Sigmoid colon (tissue), 7 donors: ENCODE data around the gene ZYX. TPM values are rescaled to one million over a fixed set of nuclear protein-coding genes. Genes with fewer than 3 reads are reported as not detected.

Experiments used
- DNase-seq: peaks from one replicate; pipeline ENCODE4 v3.0.0-alpha.2; 2019
- H3K27ac ChIP-seq, 4 donors: fragments of 200-600 bp; sonication (generic); one replicate each; pipeline ENCODE4 v1.5.1; 2016 to 2019; ENCODE audit warnings: mild to moderate bottlenecking in 1 of 4
- H3K27me3 ChIP-seq, 3 donors: fragments of 200-600 bp; sonication (generic); one replicate each; pipeline ENCODE4 v1.5.1; 2019; ENCODE audit warnings: mild to moderate bottlenecking in 1 of 3
- H3K36me3 ChIP-seq, 4 donors: fragments of 200-600 bp; sonication (generic); one replicate each; pipeline ENCODE4 v1.5.1; 2016 to 2019
- H3K4me1 ChIP-seq, 4 donors: fragments of 200-600 bp; sonication (generic); one replicate each; pipeline ENCODE4 v1.5.1; 2017 to 2019
- H3K4me3 ChIP-seq, 4 donors: fragments of 200-600 bp; sonication (generic); one replicate each; pipeline ENCODE4 v1.5.1; 2017 to 2019; ENCODE audit warnings: mild to moderate bottlenecking in 2 of 4, moderate library complexity in 1 of 4
- H3K9me3 ChIP-seq, 4 donors: fragments of 200-600 bp in 3 of 4; sonication (generic) in 3 of 4; one replicate each; pipeline versions ENCODE4 v1.5.1 to v1.6.1; 2013 to 2019
- EP300 ChIP-seq, 4 donors: sonication (generic); formaldehyde crosslinking; IDR thresholded peaks; one replicate each; pipeline ENCODE4 v1.6.1; 2017; ENCODE audit warnings: antibody characterized with exemption in 4 of 4
- POLR2A ChIP-seq, 2 donors: fragments of 450-650 bp; IDR thresholded peaks; one replicate each; pipeline ENCODE4 v1.6.1; 2016; ENCODE audit warnings: antibody characterized with exemption in 2 of 2, mild to moderate bottlenecking in 2 of 2, moderate library complexity in 2 of 2
- POLR2AphosphoS5 ChIP-seq, 4 donors: sonication (generic); formaldehyde crosslinking; IDR thresholded peaks; one replicate each; pipeline ENCODE4 v1.6.1; 2017; ENCODE audit warnings: antibody characterized with exemption in 4 of 4
- WGBS, 2 donors: extraction: QIAGEN DNeasy Blood & Tissue Kit; methylation state at CpG; one replicate each; pipeline ENCODE4 v1.1.7; 2013; 5-methylcytosine and 5-hydroxymethylcytosine counted together
- intact Hi-C: fragments of 100-400 bp; cut with DNase I; formaldehyde crosslinking; loops from one replicate; pipeline ENCODE4 v1.15.1; 2023
- polyA plus RNA-seq, 3 donors: library from polyadenylated mRNA; stranded (reverse); fragments of 200-250 nt; gene quantifications; one replicate each; pipeline ENCODE4 v1.2.3, GENCODE V29; 2013
- total RNA-seq, 4 donors: library from RNA; depleted of rRNA; stranded (reverse); fragments of >200 nt; gene quantifications; one replicate each; pipeline ENCODE4 v1.1.0, GENCODE V29; 2016
- TF ChIP-seq, protein P1 (sequence below), 4 experiments: fragments of 450-650 bp in 3 of 4; fragments of 200-600 bp in 1 of 4; IDR thresholded peaks; one replicate each; pipeline ENCODE4 v1.5.1; 2016 to 2019; ENCODE audit warnings: antibody characterized with exemption in 4 of 4, mild to moderate bottlenecking in 3 of 4, moderate library complexity in 2 of 4
- donor health status: healthy with polysubstance abuse.
- donor health status: Bipolar disorder and iron deficiency.
- donor health status: healthy.

ZYX gene
- total and polyA plus RNA-seq, 7 donors = 34.4 to 218 (median 82.4) TPM

- Histone ChIP-seq H3K9me3 (no peaks in the 10 kb centered on the region), H3K27me3 (no peaks in the 10 kb centered on the region), H3K36me3 (peaks cover 0 to 4% (median 0%) of the 10 kb centered on the region in 4 donors), H3K4me3 (no peak overlapping the region), H3K27ac (no peak overlapping the region), H3K4me1 (no peaks in the 10 kb centered on the region)
- intact Hi-C loops = no loop called here
- DNase-seq = no peak
- WGBS, 2 donors = 93 to 95% methylated on average over 9 of the region's 9 CpGs
- TF ChIP-seq POLR2AphosphoS5 (IDR thresholded peaks at IDR 0.05) = no peak
- TF ChIP-seq, protein P1, sequence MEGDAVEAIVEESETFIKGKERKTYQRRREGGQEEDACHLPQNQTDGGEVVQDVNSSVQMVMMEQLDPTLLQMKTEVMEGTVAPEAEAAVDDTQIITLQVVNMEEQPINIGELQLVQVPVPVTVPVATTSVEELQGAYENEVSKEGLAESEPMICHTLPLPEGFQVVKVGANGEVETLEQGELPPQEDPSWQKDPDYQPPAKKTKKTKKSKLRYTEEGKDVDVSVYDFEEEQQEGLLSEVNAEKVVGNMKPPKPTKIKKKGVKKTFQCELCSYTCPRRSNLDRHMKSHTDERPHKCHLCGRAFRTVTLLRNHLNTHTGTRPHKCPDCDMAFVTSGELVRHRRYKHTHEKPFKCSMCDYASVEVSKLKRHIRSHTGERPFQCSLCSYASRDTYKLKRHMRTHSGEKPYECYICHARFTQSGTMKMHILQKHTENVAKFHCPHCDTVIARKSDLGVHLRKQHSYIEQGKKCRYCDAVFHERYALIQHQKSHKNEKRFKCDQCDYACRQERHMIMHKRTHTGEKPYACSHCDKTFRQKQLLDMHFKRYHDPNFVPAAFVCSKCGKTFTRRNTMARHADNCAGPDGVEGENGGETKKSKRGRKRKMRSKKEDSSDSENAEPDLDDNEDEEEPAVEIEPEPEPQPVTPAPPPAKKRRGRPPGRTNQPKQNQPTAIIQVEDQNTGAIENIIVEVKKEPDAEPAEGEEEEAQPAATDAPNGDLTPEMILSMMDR (IDR thresholded peaks at IDR 0.05) = no peak
- TF ChIP-seq POLR2A (IDR thresholded peaks at IDR 0.05) = no peak
- TF ChIP-seq EP300 (IDR thresholded peaks at IDR 0.05) = no peak
Measured at GRCh38 chr7:143351574-143351973, 29.6 kb upstream of the ZYX start.

DNA sequence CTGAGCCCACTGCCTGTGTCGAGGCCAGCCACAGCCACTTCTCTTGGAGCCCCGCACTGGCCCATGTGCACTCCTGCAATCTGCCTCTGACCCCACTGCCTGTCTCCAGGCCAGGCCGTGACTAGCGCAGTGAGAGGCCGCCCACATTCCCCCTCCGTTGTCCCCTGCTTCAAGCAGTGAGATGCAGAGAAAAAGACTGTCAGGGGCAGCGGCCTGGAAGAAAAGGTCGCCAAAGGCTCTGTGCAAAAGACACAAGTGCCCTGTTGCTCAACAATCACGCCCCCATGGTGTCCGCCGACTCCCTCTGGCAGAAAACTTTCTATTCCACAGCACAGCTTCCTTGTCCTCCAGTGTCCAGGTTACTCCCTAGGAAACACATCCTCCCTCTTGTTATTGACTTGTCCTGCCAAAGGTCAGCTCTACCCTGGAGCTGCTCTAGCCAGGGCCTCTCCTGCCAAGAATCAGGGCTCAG lies 28.6 kb upstream of the ZYX start:
- Histone ChIP-seq H3K4me3 (no peak overlapping the region), H3K4me1 (no peaks in the 10 kb centered on the region), H3K36me3 (peaks cover 0 to 8% (median 0%) of the 10 kb centered on the region in 4 donors), H3K27ac (no peak overlapping the region), H3K27me3 (no peaks in the 10 kb centered on the region), H3K9me3 (no peaks in the 10 kb centered on the region)
- 88 to 90% methylated on average over 11 of the region's 11 CpGs for WGBS, 2 donors
- TF ChIP-seq EP300 (IDR thresholded peaks at IDR 0.05) (no peak), POLR2AphosphoS5 (IDR thresholded peaks at IDR 0.05) (no peak), POLR2A (IDR thresholded peaks at IDR 0.05) (no peak)
- TF ChIP-seq, protein P1 (IDR thresholded peaks at IDR 0.05) = no peak
- intact Hi-C loops = no loop called here
- DNase-seq = no peak

DNA sequence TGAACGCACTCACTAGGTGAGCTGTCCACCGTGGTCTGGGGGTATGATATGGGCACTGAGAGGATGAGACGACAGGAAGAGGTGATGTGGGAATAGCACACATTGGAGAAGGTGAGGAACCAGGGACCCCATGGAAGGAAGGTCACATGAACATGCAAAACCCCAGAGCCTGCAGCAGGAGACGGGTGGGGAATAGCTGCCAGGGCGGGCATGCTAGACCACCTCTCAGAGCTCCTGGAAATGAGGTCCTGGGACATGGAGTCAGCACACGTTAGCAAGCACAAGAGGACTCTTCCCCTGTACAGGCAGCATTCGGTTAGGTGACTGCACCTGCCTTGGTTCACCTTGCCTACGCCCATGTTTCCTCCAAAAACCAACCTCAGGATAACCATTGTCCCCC lies 26.8 kb upstream of the ZYX start:
- Histone ChIP-seq H3K4me1 (no peaks in the 10 kb centered on the region), H3K36me3 (peaks cover 0 to 8% (median 0%) of the 10 kb centered on the region in 4 donors), H3K9me3 (no peaks in the 10 kb centered on the region), H3K27ac (no peak overlapping the region), H3K4me3 (no peak overlapping the region), H3K27me3 (no peaks in the 10 kb centered on the region)
- intact Hi-C loops = no loop called here
- TF ChIP-seq POLR2A (IDR thresholded peaks at IDR 0.05) = no peak
- TF ChIP-seq, protein P1 (IDR thresholded peaks at IDR 0.05) = no peak
- TF ChIP-seq EP300 (IDR thresholded peaks at IDR 0.05) = no peak
- no peak for TF ChIP-seq POLR2AphosphoS5 (IDR thresholded peaks at IDR 0.05)
- WGBS, 2 donors = 92 to 93% methylated on average over 8 of the region's 8 CpGs
- no peak for DNase-seq

DNA sequence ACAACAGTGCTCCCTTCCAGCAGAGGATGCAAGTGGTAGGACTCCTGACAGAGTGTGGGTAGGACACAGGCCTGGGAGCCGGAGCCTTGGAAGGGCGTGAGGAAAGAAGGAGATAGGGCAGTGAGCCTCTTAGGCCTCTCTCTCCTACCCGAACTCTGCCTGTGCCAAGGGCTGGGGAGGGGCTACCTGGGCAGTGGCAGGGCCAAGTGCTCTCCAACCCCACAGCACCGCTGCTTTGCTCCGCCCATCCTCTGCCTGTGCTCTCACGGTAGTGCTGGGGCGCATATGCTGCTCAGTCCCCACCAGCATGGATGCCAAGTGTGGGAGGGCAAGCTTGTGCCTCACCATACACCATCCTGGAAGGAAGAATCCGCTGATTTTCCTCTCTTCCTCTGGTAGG lies 26.2 kb upstream of the ZYX start:
- H3K27me3 ChIP-seq = no peaks in the 10 kb centered on the region
- no peaks in the 10 kb centered on the region for H3K9me3 ChIP-seq
- intact Hi-C loops = no loop called here
- WGBS, 2 donors = 80 to 85% methylated on average over 8 of the region's 8 CpGs
- H3K4me1 ChIP-seq = no peaks in the 10 kb centered on the region
- TF ChIP-seq POLR2AphosphoS5 (IDR thresholded peaks at IDR 0.05) = no peak
- TF ChIP-seq POLR2A (IDR thresholded peaks at IDR 0.05) = no peak
- TF ChIP-seq, protein P1 (IDR thresholded peaks at IDR 0.05) = no peak
- no peak for TF ChIP-seq EP300 (IDR thresholded peaks at IDR 0.05)
- no peak overlapping the region for H3K4me3 ChIP-seq
- no peak for DNase-seq
- no peak overlapping the region for H3K27ac ChIP-seq
- peaks cover 0 to 8% (median 0%) of the 10 kb centered on the region in 4 donors for H3K36me3 ChIP-seq
